ENCODE results near the gene ZNF846.

DNA sequence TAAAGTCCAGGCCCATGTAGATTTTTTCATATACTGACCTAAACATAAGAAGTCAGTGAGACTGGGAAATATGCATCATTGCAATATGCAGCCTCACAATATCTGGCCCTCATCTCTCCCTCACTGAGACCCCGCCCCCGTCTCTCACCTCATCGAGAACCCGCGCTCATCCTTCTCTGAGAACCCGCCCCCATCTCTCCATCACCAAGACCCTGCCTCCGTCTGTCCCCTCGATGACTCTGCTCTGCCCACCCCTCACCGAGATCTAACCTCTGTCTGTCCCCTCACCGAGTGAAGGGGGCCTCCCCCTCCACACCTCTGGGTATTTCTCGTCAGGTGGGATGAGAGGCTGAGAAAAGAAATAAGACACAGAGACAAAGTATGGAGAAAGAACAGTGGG is 20.5 kb upstream of the ZNF846 start:
- TF ChIP-seq, protein P1, sequence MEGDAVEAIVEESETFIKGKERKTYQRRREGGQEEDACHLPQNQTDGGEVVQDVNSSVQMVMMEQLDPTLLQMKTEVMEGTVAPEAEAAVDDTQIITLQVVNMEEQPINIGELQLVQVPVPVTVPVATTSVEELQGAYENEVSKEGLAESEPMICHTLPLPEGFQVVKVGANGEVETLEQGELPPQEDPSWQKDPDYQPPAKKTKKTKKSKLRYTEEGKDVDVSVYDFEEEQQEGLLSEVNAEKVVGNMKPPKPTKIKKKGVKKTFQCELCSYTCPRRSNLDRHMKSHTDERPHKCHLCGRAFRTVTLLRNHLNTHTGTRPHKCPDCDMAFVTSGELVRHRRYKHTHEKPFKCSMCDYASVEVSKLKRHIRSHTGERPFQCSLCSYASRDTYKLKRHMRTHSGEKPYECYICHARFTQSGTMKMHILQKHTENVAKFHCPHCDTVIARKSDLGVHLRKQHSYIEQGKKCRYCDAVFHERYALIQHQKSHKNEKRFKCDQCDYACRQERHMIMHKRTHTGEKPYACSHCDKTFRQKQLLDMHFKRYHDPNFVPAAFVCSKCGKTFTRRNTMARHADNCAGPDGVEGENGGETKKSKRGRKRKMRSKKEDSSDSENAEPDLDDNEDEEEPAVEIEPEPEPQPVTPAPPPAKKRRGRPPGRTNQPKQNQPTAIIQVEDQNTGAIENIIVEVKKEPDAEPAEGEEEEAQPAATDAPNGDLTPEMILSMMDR (conservative IDR thresholded peaks at IDR 0.05; ENCODE audit: low read depth in 2 of 2), result no peak
- TF ChIP-seq JUNB (IDR thresholded peaks at IDR 0.05; ENCODE audit: unreplicated experiment) (no peak), POLR2AphosphoS5 (IDR thresholded peaks at IDR 0.05; ENCODE audit: low read depth) (no peak), EZH2 (IDR thresholded peaks at IDR 0.05; ENCODE audit: low read depth, unreplicated experiment) (no peak)
- TF ChIP-seq, protein P2, sequence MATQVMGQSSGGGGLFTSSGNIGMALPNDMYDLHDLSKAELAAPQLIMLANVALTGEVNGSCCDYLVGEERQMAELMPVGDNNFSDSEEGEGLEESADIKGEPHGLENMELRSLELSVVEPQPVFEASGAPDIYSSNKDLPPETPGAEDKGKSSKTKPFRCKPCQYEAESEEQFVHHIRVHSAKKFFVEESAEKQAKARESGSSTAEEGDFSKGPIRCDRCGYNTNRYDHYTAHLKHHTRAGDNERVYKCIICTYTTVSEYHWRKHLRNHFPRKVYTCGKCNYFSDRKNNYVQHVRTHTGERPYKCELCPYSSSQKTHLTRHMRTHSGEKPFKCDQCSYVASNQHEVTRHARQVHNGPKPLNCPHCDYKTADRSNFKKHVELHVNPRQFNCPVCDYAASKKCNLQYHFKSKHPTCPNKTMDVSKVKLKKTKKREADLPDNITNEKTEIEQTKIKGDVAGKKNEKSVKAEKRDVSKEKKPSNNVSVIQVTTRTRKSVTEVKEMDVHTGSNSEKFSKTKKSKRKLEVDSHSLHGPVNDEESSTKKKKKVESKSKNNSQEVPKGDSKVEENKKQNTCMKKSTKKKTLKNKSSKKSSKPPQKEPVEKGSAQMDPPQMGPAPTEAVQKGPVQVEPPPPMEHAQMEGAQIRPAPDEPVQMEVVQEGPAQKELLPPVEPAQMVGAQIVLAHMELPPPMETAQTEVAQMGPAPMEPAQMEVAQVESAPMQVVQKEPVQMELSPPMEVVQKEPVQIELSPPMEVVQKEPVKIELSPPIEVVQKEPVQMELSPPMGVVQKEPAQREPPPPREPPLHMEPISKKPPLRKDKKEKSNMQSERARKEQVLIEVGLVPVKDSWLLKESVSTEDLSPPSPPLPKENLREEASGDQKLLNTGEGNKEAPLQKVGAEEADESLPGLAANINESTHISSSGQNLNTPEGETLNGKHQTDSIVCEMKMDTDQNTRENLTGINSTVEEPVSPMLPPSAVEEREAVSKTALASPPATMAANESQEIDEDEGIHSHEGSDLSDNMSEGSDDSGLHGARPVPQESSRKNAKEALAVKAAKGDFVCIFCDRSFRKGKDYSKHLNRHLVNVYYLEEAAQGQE (IDR thresholded peaks at IDR 0.05; ENCODE audit: unreplicated experiment), result no peak
